PC-3 (cell line): ENCODE measurements around the gene LRRC28. TPM values are rescaled to one million over a fixed set of nuclear protein-coding genes. Genes with fewer than 3 reads are reported as not detected.

Source experiments
- ATAC-seq: fragments of 200-7000 bp; cut with Tn5 transposase; 2 replicates; pipeline ENCODE4 v1.9.1; 2020; ENCODE audit warnings: mild to moderate bottlenecking, moderate library complexity
- BruUV-seq: library from RNA; stranded (reverse); fragments of 400-500 nt; replicated peaks from 2 replicates; lab custom pipeline; 2021; lab: Mats Ljungman, UMichigan
- CTCF ChIA-PET: fragments of 300-600 bp; sonication (Branson Sonifier 250); formaldehyde crosslinking; loops from one replicate; lab custom pipeline; 2022; ENCODE audit warnings: antibody characterized with exemption; lab: Charles Lee
- POLR2A ChIA-PET: fragments of 300-600 bp; sonication (Branson Sonifier 250); formaldehyde crosslinking; loops from one replicate; lab custom pipeline; 2022; ENCODE audit warnings: antibody characterized with exemption; ENCODE audit not compliant: unreplicated experiment; lab: Charles Lee
- DNase-seq: peaks from one replicate; pipeline ENCODE4 v3.0.0-alpha.2; 2015
- H2AFZ ChIP-seq: fragments of 300-600 bp; sonication (generic); 2 replicates; pipeline ENCODE4 v1.6.0; 2016; ENCODE audit warnings: antibody characterized with exemption, low read length
- H3F3A ChIP-seq: fragments of 300-600 bp; sonication (generic); one replicate; pipeline ENCODE4 v1.6.0; 2017; ENCODE audit warnings: antibody characterized with exemption, low read length, control low read depth, mild to moderate bottlenecking; ENCODE audit not compliant: unreplicated experiment
- H3K27ac ChIP-seq: fragments of 300-600 bp; sonication (generic); 2 replicates; pipeline ENCODE4 v1.5.1; 2016; ENCODE audit warnings: mild to moderate bottlenecking, low read length
- H3K27me3 ChIP-seq: fragments of 300-600 bp; sonication (generic); 2 replicates; pipeline ENCODE4 v1.6.1; 2016; ENCODE audit warnings: low read length, mixed read lengths
- H3K36me3 ChIP-seq: fragments of 300-600 bp; sonication (generic); 2 replicates; pipeline ENCODE4 v1.6.1; 2016; ENCODE audit warnings: low read depth, mixed run types, low read length, mixed read lengths
- H3K4me1 ChIP-seq: fragments of 300-600 bp; sonication (generic); 2 replicates; pipeline ENCODE4 v1.5.1; 2016; ENCODE audit warnings: low read length; ENCODE audit not compliant: insufficient read depth
- H3K4me2 ChIP-seq: fragments of 300-600 bp; sonication (generic); 2 replicates; pipeline ENCODE4 v1.6.0; 2016; ENCODE audit warnings: low read length
- H3K4me3 ChIP-seq: fragments of 300-600 bp; sonication (generic); 2 replicates; pipeline ENCODE4 v1.5.1; 2016; ENCODE audit warnings: mild to moderate bottlenecking, low read length, mixed read lengths
- H3K79me2 ChIP-seq: fragments of 300-600 bp; sonication (generic); 2 replicates; pipeline ENCODE4 v1.6.1; 2017; ENCODE audit warnings: low read length, mixed read lengths
- H3K9ac ChIP-seq: fragments of 300-600 bp; sonication (generic); 2 replicates; pipeline ENCODE4 v1.6.0; 2016; ENCODE audit warnings: mild to moderate bottlenecking, low read length
- H3K9me2 ChIP-seq: fragments of 300-600 bp; sonication (generic); replicated peaks from 2 replicates; pipeline ENCODE4 v1.6.1; 2016; ENCODE audit warnings: mixed run types, low read length, mixed read lengths
- H3K9me3 ChIP-seq: fragments of 300-600 bp; sonication (generic); 2 replicates; pipeline ENCODE4 v1.6.1; 2016; ENCODE audit warnings: low read length, mixed read lengths
- H4K20me1 ChIP-seq: fragments of 300-600 bp; sonication (generic); 2 replicates; pipeline ENCODE4 v1.6.1; 2016; ENCODE audit warnings: low read length, mixed read lengths
- CTCF ChIP-seq: fragments of 300-600 bp; sonication (generic); conservative IDR thresholded peaks from 2 replicates; pipeline ENCODE4 v1.5.1; 2017; ENCODE audit warnings: antibody characterized with exemption, low read depth, mild to moderate bottlenecking, low read length
- EZH2 ChIP-seq: fragments of 300-600 bp; sonication (generic); IDR thresholded peaks from one replicate; pipeline ENCODE4 v1.6.1; 2017; ENCODE audit warnings: antibody characterized with exemption, mild to moderate bottlenecking, low read length; ENCODE audit not compliant: unreplicated experiment
- EZH2phosphoT487 ChIP-seq: fragments of 300-600 bp; sonication (generic); IDR thresholded peaks from 2 replicates; pipeline ENCODE4 v1.6.1; 2018; ENCODE audit warnings: mild to moderate bottlenecking, antibody characterized with exemption, low read length, borderline replicate concordance
- intact Hi-C: fragments of 100-400 bp; cut with micrococcal nuclease; formaldehyde crosslinking; loops from 2 replicates; pipeline ENCODE4 v1.9.0; 2023
- total RNA-seq: library from RNA; depleted of rRNA; stranded (reverse); fragments of >200 nt; gene quantifications from 2 replicates; pipeline ENCODE4 v1.2.3, GENCODE V29; 2014

The LRRC28 gene
- total RNA-seq, 1 experiment from 2014 or later: 10.6 TPM

DNA sequence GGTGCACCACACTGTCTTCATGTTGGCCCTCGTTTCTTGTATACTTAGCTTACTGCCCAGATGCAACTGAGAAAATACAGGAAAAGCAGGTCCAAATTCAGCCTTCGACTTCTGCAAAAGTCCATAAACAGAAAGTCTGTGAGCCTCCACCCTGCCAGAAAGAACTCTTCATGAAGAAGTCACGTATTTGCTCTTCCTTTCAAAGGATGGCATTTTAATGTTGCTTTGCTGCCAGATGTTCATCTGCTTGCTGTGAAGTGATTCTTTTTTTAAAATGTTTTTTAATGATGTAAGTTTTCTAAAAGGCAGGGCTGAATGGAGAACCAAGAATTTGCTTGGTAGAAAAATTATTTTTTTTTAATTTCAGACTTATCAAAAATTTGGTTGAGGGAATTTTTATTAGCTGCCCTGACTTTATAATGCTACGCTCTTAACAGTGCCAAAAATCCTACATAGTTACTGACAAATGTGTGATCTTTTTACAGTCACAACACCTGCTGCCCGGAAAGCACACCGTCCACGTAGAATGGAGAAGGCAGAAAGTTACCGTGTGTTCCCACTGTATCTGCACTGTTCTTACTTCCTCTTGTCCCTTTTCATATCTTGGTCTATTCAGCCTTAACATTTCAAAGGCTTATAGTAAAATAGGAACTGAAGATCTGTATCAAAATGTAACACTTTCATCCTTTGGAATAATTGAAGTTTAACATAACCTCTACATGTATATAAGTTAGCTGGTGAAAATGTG, 136.3 kb downstream of the LRRC28 start:
- CTCF ChIA-PET: no interaction called here
- BruUV-seq: no TSS peak
- POLR2A ChIA-PET: no interaction called here

GRCh38 chr15:99390667-99391066, 139.4 kb downstream of the LRRC28 start:
- no TSS peak for BruUV-seq
- no peaks in the 10 kb centered on the region for H3K9me2 ChIP-seq
- no peaks in the 10 kb centered on the region for H4K20me1 ChIP-seq
- no peak overlapping the region for H3K4me3 ChIP-seq
- peaks cover 4% of the 10 kb centered on the region; the same call in 1 of the 2 replicates for H3K4me1 ChIP-seq
- H3K27me3 ChIP-seq: no peaks in the 10 kb centered on the region
- intact Hi-C loops: no loop called here
- ChIA-PET CTCF (no interaction called here), POLR2A (no interaction called here)
- ATAC-seq (no peak), DNase-seq (peak; percentile 8)
- H2AFZ ChIP-seq: no peak overlapping the region
- TF ChIP-seq EZH2: no peak
- no peak for TF ChIP-seq EZH2phosphoT487
- TF ChIP-seq CTCF: peak; percentile 39; the same call in 1 of the 2 replicates
- 0 out of 2 replicates have a peak, but pooled peaks cover 4% of the 10 kb centered on the region for H3K9me3 ChIP-seq
- H3K27ac ChIP-seq: no peak overlapping the region
- no peaks in the 10 kb centered on the region for H3K36me3 ChIP-seq
- no peaks in the 10 kb centered on the region for H3K79me2 ChIP-seq
- no peak overlapping the region for H3K4me2 ChIP-seq
- no peaks in the 10 kb centered on the region for H3F3A ChIP-seq
- no peak overlapping the region for H3K9ac ChIP-seq

More for the DNA sequence above, 136.3 kb downstream of the LRRC28 start:
- Histone ChIP-seq H2AFZ (no peak overlapping the region), H3K27me3 (no peaks in the 10 kb centered on the region), H3K4me2 (no peak overlapping the region), H3F3A (no peaks in the 10 kb centered on the region), H3K4me3 (no peak overlapping the region), H3K4me1 (peaks cover 10% of the 10 kb centered on the region; the same call in 1 of the 2 replicates), H3K27ac (no peak overlapping the region), H3K9me3 (0 out of 2 replicates have a peak, but pooled peaks cover 4% of the 10 kb centered on the region), H3K9me2 (no peaks in the 10 kb centered on the region), H4K20me1 (no peaks in the 10 kb centered on the region), H3K36me3 (no peaks in the 10 kb centered on the region), H3K9ac (no peak overlapping the region), H3K79me2 (no peaks in the 10 kb centered on the region)
- no peak for DNase-seq
- ATAC-seq: no peak
- no peak for TF ChIP-seq CTCF
- no peak for TF ChIP-seq EZH2phosphoT487
- no peak for TF ChIP-seq EZH2
- intact Hi-C loops: no loop called here

DNA sequence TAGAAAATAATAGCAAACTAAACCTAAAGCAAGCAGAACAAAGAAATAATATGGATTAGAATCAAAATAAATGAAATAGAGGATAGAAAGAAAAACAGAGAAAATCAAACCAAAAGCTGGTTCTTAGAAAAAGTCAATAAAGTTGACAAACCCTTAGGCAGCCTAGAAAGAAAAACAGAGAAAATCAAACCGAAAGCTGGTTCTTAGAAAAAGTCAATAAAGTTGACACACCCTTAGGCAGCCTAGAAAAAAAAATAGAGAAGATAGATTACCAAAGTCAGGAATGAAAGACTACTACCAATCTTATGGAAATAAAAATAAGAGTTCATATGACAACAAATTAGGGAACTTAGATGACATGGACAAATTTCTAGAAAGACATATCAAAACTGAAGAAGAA, 142.4 kb downstream of the LRRC28 start:
- ChIA-PET POLR2A (interaction anchor here (0.6 kb wide), 2 partner anchors 179 to 1854 kb away, joined by 3 to 6 read pairs; no protein-coding TSS in a partner anchor), CTCF (no interaction called here)
- Histone ChIP-seq H3K36me3 (no peaks in the 10 kb centered on the region), H3F3A (no peaks in the 10 kb centered on the region), H3K4me1 (no peaks in the 10 kb centered on the region), H3K27ac (no peak overlapping the region), H3K79me2 (no peaks in the 10 kb centered on the region), H3K9me3 (0 out of 2 replicates have a peak, but pooled peaks cover 4% of the 10 kb centered on the region), H2AFZ (no peak overlapping the region), H3K27me3 (no peaks in the 10 kb centered on the region), H3K4me3 (no peak overlapping the region), H3K4me2 (no peak overlapping the region), H4K20me1 (no peaks in the 10 kb centered on the region), H3K9ac (no peak overlapping the region), H3K9me2 (no peaks in the 10 kb centered on the region)
- DNase-seq (no peak), ATAC-seq (no peak)
- intact Hi-C loops: no loop called here
- TF ChIP-seq CTCF (no peak), EZH2 (no peak), EZH2phosphoT487 (no peak)
- no TSS peak for BruUV-seq
